Ovary (tissue), 9 donors: ENCODE measurements around the gene RAC2. TPM values are rescaled to one million over a fixed set of nuclear protein-coding genes. Genes with fewer than 3 reads are reported as not detected.

Experiments used
- DNase-seq, 5 donors: peaks; one replicate each; pipeline ENCODE4 v3.0.0-alpha.2; 2019 to 2020
- H3K27ac ChIP-seq, 2 donors: fragments of 200-600 bp; one replicate each; pipeline versions ENCODE4 v1.5.1 to v1.8.0; 2019 to 2022
- H3K27me3 ChIP-seq: fragments of 200-600 bp; one replicate; pipeline ENCODE4 v1.8.0; 2022
- H3K36me3 ChIP-seq: fragments of 200-600 bp; sonication (generic); one replicate; pipeline ENCODE4 v1.5.1; 2019
- H3K4me1 ChIP-seq: one replicate; pipeline ENCODE4 v1.8.1; 2013; ENCODE audit warnings: mild to moderate bottlenecking, moderate library complexity; ENCODE audit not compliant: insufficient read depth
- H3K4me3 ChIP-seq: fragments of 200-600 bp; sonication (generic); one replicate; pipeline ENCODE4 v1.5.1; 2017
- H3K9me3 ChIP-seq, 2 donors: fragments of 200-600 bp in 1 of 2; sonication (generic) in 1 of 2; one replicate each; pipeline versions ENCODE4 v1.5.1 to v1.8.1; 2013 to 2019; ENCODE audit warnings: mild to moderate bottlenecking in 1 of 2, moderate library complexity in 1 of 2
- EP300 ChIP-seq: sonication (generic); formaldehyde crosslinking; IDR thresholded peaks from one replicate; pipeline ENCODE4 v1.6.1; 2017; ENCODE audit warnings: antibody characterized with exemption
- POLR2A ChIP-seq: fragments of 450-650 bp; IDR thresholded peaks from one replicate; pipeline ENCODE4 v1.6.1; 2017; ENCODE audit warnings: antibody characterized with exemption, mild to moderate bottlenecking, moderate library complexity
- WGBS, 3 donors: extraction: QIAGEN DNeasy Blood & Tissue Kit in 1 of 3; methylation state at CpG; one replicate each; pipeline versions ENCODE4 v1.1.5 to v1.1.7; 2013 to 2017; 5-methylcytosine and 5-hydroxymethylcytosine counted together
- intact Hi-C, 4 donors: fragments of 100-400 bp; cut with DNase I; formaldehyde crosslinking; loops; one replicate each; pipeline versions ENCODE4 v1.11.0 to v1.15.1; 2022 to 2023
- polyA plus RNA-seq, 2 donors: library from polyadenylated mRNA; stranded (reverse); fragments of 200-250 nt in 1 of 2; fragments of 350-450 nt in 1 of 2; fragmentation: Illumina TruSeq in 1 of 2; extraction: RNeasy Lipid Tissue Mini Kit (QIAGEN cat#74804) in 1 of 2; gene quantifications; one replicate each; pipeline ENCODE4 v1.2.3, GENCODE V29; 2013 to 2014
- total RNA-seq, 7 donors: library from RNA; depleted of rRNA in 2 of 7; stranded (reverse); fragments of >200 nt in 2 of 7; fragmentation: NEBNext Ultra II Directional in 3 of 7; extraction: Animal tissue kit (Norgen Biotek cat#: 25700) in 3 of 7; gene quantifications; one replicate each; pipeline versions ENCODE4 v1.1.0 to v1.2.4, GENCODE V29; 2016 to 2023
- TF ChIP-seq, protein P1 (sequence below), 3 donors: fragments of 450-650 bp in 2 of 3; fragments of 200-600 bp in 1 of 3; IDR thresholded peaks; one replicate each; pipeline versions ENCODE4 v1.5.1 to v1.8.0; 2016 to 2022; ENCODE audit warnings: antibody characterized with exemption in 3 of 3, mild to moderate bottlenecking in 1 of 3
- donor health status: DM: no; HTN: no; CAD: no; lungs with moderate emphysema.
- donor health status: DM: no; HTN: no; CAD: no.
- donor health status: Bipolar disorder and iron deficiency.
- donor health status: DM: yes; HTN: yes; CAD: no.
- donor health status: DM: no; HTN: no; CAD: no.
- donor health status: DM: yes; HTN: yes; CAD: no.

RAC2 gene
- total and polyA plus RNA-seq, 9 donors = 2.3 to 18.4 (median 6.0) TPM

DNA sequence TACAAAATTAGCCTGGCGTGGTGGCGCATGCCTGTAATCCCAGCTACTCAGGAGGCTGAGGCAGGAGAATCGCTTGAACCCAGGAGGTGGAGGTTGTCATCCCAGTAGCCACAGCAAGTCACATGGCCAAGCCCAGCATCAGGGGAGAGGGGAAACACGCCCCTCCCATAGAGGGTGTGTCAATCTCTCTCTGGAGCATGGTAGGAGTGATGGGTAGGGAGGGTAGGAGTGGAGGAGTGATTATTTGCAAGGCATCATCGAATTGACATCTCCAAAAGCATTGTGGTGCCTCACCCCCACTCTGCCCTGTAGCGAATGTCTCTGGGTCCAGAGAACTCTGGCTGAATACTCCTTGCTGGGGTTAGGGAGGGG, 25.7 kb downstream of the RAC2 start:
- TF ChIP-seq EP300 (no peak), POLR2A (no peak)
- TF ChIP-seq, protein P1, sequence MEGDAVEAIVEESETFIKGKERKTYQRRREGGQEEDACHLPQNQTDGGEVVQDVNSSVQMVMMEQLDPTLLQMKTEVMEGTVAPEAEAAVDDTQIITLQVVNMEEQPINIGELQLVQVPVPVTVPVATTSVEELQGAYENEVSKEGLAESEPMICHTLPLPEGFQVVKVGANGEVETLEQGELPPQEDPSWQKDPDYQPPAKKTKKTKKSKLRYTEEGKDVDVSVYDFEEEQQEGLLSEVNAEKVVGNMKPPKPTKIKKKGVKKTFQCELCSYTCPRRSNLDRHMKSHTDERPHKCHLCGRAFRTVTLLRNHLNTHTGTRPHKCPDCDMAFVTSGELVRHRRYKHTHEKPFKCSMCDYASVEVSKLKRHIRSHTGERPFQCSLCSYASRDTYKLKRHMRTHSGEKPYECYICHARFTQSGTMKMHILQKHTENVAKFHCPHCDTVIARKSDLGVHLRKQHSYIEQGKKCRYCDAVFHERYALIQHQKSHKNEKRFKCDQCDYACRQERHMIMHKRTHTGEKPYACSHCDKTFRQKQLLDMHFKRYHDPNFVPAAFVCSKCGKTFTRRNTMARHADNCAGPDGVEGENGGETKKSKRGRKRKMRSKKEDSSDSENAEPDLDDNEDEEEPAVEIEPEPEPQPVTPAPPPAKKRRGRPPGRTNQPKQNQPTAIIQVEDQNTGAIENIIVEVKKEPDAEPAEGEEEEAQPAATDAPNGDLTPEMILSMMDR (IDR thresholded peaks at IDR 0.05) = no peak
- H3K9me3 ChIP-seq = no peaks in the 10 kb centered on the region
- H3K4me3 ChIP-seq = no peak overlapping the region
- intact Hi-C loops = no loop called here
- no peak overlapping the region for H3K27ac ChIP-seq
- no peak for DNase-seq
- no peaks in the 10 kb centered on the region for H3K27me3 ChIP-seq
- WGBS, 3 donors = 80 to 88% (median 86%) methylated on average over 6 of the region's 6 CpGs
- no peaks in the 10 kb centered on the region for H3K36me3 ChIP-seq
- H3K4me1 ChIP-seq = no peaks in the 10 kb centered on the region

DNA sequence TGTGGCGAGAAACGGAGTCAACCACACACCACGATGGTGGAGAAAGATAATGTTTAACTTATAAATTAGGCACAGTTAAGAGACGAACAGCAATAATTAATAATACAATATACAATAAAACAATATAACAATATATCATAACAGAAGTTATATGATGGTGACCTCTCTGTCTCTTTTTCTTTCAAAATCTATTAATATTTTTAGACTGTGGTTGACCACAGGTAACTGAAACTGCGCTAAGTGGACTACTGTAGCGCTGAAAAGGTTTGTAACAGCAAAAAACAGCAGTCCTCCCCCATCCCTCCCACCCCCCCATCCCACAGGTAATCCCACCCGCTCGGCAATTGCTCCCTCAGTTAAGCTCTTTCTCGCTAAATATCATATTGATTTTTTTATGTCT, 28.2 kb downstream of the RAC2 start:
- H3K27ac ChIP-seq = no peak overlapping the region
- 93 to 95% (median 94%) methylated on average over 9 of the region's 9 CpGs for WGBS, 3 donors
- no peak overlapping the region for H3K4me3 ChIP-seq
- no peak for DNase-seq
- no peaks in the 10 kb centered on the region for H3K9me3 ChIP-seq
- H3K4me1 ChIP-seq = peaks cover 8% of the 10 kb centered on the region
- no peaks in the 10 kb centered on the region for H3K36me3 ChIP-seq
- TF ChIP-seq, protein P1 (IDR thresholded peaks at IDR 0.05) = no peak
- no peak for TF ChIP-seq EP300
- intact Hi-C loops = no loop called here
- H3K27me3 ChIP-seq = no peaks in the 10 kb centered on the region

DNA sequence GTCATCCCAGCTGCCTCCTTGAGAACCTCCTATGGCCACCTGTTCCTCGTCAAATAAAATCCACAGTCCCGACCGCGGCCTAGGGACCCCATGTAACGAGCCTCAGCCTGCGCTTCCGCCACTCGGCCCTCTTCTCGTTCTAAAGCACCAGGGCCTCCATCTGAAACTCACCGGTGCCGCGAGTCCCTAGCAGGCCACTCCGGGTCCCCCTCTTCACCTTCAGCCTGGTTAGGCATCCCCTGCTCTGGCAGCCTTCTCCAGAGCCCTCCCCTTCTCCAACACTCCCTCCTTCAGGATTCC, 29.4 kb downstream of the RAC2 start:
- peak in 1 of 5 donors; percentile 22 for DNase-seq

GRCh38 chr22:37213941-37214730, 29.9 kb downstream of the RAC2 start:
- H3K4me3 ChIP-seq = no peak overlapping the region

More for the DNA sequence above, 29.4 kb downstream of the RAC2 start:
- TF ChIP-seq POLR2A (no peak), EP300 (no peak)
- TF ChIP-seq, protein P1 (IDR thresholded peaks at IDR 0.05) = no peak
- H3K9me3 ChIP-seq = no peaks in the 10 kb centered on the region
- intact Hi-C loops = no loop called here
- H3K27ac ChIP-seq = no peak overlapping the region
- no peaks in the 10 kb centered on the region for H3K36me3 ChIP-seq
- H3K4me1 ChIP-seq = peaks cover 8% of the 10 kb centered on the region
- 71 to 76% (median 74%) methylated on average over 13 of the region's 13 CpGs for WGBS, 3 donors
- H3K27me3 ChIP-seq = no peaks in the 10 kb centered on the region
- H3K4me3 ChIP-seq = no peak overlapping the region

More at GRCh38 chr22:37213941-37214730, 29.9 kb downstream of the RAC2 start:
- Histone ChIP-seq H3K4me1 (peaks cover 8% of the 10 kb centered on the region), H3K27me3 (no peaks in the 10 kb centered on the region), H3K36me3 (no peaks in the 10 kb centered on the region), H3K27ac (no peak overlapping the region), H3K9me3 (no peaks in the 10 kb centered on the region)
- intact Hi-C loops = no loop called here
- WGBS, 3 donors = 87 to 89% (median 88%) methylated on average over 13 of the region's 13 CpGs
- peak in 1 of 5 donors; percentile 25 for DNase-seq
- TF ChIP-seq, protein P1 (IDR thresholded peaks at IDR 0.05) = no peak
- TF ChIP-seq POLR2A (no peak), EP300 (no peak)
